ENCODE results near the gene ALAS1. TPM values are rescaled to one million over a fixed set of nuclear protein-coding genes. Genes with fewer than 3 reads are reported as not detected.
A peak's percentile ranks its signal among the peaks of the same experiment; 100 is the strongest.

The ALAS1 gene
- total and polyA plus RNA-seq, 2 of the 13 experiments (the other 11 are each of a cell fraction or from before 2014, with no cell fraction given), result 36.0 to 43.2 TPM

DNA sequence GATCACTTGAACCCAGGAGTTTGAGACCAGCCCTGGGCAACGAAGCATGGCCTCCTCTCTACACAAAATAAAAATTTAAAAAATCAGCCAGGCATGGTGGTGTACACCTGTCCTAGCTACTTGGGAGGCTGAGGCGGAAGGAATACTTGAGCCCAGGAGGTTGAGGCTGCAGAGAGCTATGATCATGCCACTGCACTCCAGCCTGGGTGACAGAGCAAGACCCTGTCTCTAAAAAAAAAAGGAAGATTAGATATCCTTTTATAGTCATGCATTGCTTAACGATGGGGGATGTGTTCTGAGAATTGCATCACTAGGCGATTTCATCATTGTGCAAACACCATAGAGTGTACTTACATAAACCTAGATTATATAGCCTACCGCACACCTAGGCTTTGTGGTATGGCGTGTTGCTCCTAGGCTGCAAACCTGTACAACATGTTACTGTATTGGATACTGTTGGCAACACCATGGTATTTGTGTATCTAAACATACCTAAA is 12.6 kb downstream of the ALAS1 start (continued):
- TF ChIP-seq ARID4A (CRISPR knock-in tag; IDR thresholded peaks at IDR 0.05; ENCODE audit: borderline replicate concordance) (peak; percentile 53; the same call in 1 of the 2 replicates), MED1 (CRISPR knock-in tag; IDR thresholded peaks at IDR 0.05) (peak; percentile 92), GMEB2 (CRISPR knock-in tag; IDR thresholded peaks at IDR 0.05; ENCODE audit: low read depth) (0 out of 2 replicates have a peak, but pooled peaks have one; percentile 25), CREB1 (IDR thresholded peaks at IDR 0.05) (peak; percentile 62), CREB1 (CRISPR knock-in tag; IDR thresholded peaks at IDR 0.05) (peak; percentile 79), SMAD9 (CRISPR knock-in tag; IDR thresholded peaks at IDR 0.05) (no peak), PHB2 (IDR thresholded peaks at IDR 0.05; ENCODE audit: partially characterized antibody) (no peak), ZNF792 (CRISPR knock-in tag; IDR thresholded peaks at IDR 0.05) (peak; percentile 80; the same call in 1 of the 2 replicates), NPAS2 (CRISPR knock-in tag; IDR thresholded peaks at IDR 0.05; ENCODE audit: borderline replicate concordance) (no peak), MXD3 (CRISPR knock-in tag; IDR thresholded peaks at IDR 0.05) (no peak), ZNF747 (CRISPR knock-in tag; IDR thresholded peaks at IDR 0.05; ENCODE audit: borderline replicate concordance) (peak; percentile 71; the same call in 1 of the 2 replicates), ZNF501 (CRISPR knock-in tag; IDR thresholded peaks at IDR 0.05) (no peak), ZNF552 (CRISPR knock-in tag; IDR thresholded peaks at IDR 0.05; ENCODE audit: borderline replicate concordance) (0 out of 2 replicates have a peak, but pooled peaks have one; percentile 33), ATF3 (CRISPR knock-in tag; IDR thresholded peaks at IDR 0.05) (peak; percentile 100), MEF2D (CRISPR knock-in tag; IDR thresholded peaks at IDR 0.05) (0 out of 2 replicates have a peak, but pooled peaks have one; percentile 48), MBD4 (IDR thresholded peaks at IDR 0.05; ENCODE audit: borderline replicate concordance, low read length) (peak; percentile 40; the same call in 1 of the 2 replicates), ARNTL (CRISPR knock-in tag; IDR thresholded peaks at IDR 0.05) (peak; percentile 54; the same call in 1 of the 2 replicates), IKZF5 (CRISPR knock-in tag; IDR thresholded peaks at IDR 0.05) (peak; percentile 71; the same call in 1 of the 2 replicates), ZNF543 (CRISPR knock-in tag; IDR thresholded peaks at IDR 0.05) (no peak), ZNF644 (CRISPR knock-in tag; IDR thresholded peaks at IDR 0.05; ENCODE audit: low read depth) (0 out of 2 replicates have a peak, but pooled peaks have one; percentile 80), GABPB1 (CRISPR knock-in tag; IDR thresholded peaks at IDR 0.05) (no peak; the same call in 1 of the 2 replicates)
- TF ChIP-seq, protein P1, sequence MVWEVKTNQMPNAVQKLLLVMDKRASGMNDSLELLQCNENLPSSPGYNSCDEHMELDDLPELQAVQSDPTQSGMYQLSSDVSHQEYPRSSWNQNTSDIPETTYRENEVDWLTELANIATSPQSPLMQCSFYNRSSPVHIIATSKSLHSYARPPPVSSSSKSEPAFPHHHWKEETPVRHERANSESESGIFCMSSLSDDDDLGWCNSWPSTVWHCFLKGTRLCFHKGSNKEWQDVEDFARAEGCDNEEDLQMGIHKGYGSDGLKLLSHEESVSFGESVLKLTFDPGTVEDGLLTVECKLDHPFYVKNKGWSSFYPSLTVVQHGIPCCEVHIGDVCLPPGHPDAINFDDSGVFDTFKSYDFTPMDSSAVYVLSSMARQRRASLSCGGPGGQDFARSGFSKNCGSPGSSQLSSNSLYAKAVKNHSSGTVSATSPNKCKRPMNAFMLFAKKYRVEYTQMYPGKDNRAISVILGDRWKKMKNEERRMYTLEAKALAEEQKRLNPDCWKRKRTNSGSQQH (CRISPR knock-in tag; IDR thresholded peaks at IDR 0.05; ENCODE audit: low read depth), result peak; percentile 84; the same call in 1 of the 2 replicates

Measured in HepG2 (cell line).